HT1080 (cell line): ENCODE results near the gene COL4A4. TPM values are rescaled to one million over a fixed set of nuclear protein-coding genes. Genes with fewer than 3 reads are reported as not detected.

ENCODE experiments used
- small RNA-seq: library from RNA; depleted of rRNA; stranded (forward); fragments of <200 nt; gene quantifications from one replicate; pipeline ENCODE3, GENCODE V24; 2014
- total RNA-seq: library from RNA; depleted of rRNA; stranded (reverse); fragments of >200 nt; shearing (Covaris generic); gene quantifications from 2 replicates; pipeline ENCODE4 v1.2.3, GENCODE V29; 2014; rRNA removed

The COL4A4 gene
- total RNA-seq, 1 experiment from 2014 or later = 0.14 TPM

Small RNAs within 50 kb of the gene (small RNA-seq; reads per million reads assigned to genes)
- not detected for gene RF00554

Other genes starting within 250 kb of the COL4A4 start
- not detected in 2 replicates for gene COL4A3, start 419 bp upstream of the COL4A4 start, total RNA-seq
- 109 and 132 TPM in 2 replicates for gene MFF, start 161.0 kb upstream of the COL4A4 start, total RNA-seq
- not detected in 2 replicates for gene TM4SF20, start 215.1 kb upstream of the COL4A4 start, total RNA-seq
- not detected in 2 replicates for gene SCYGR1, start 223.7 kb upstream of the COL4A4 start, total RNA-seq